CD14-positive monocyte (primary cell): Measurements from ENCODE around the gene MORN1. TPM values are rescaled to one million over a fixed set of nuclear protein-coding genes. Genes with fewer than 3 reads are reported as not detected.

Experiments
- DNase-seq, 3 donors: peaks; one replicate each; pipeline ENCODE4 v3.0.0-alpha.2; 2011 to 2022
- H2AFZ ChIP-seq: 2 replicates; pipeline ENCODE4 v1.6.0; 2012; ENCODE audit warnings: mild to moderate bottlenecking, low read depth, low read length, inconsistent platforms; ENCODE audit not compliant: insufficient read depth, poor library complexity, severe bottlenecking
- H3K27ac ChIP-seq, 2 donors: 1 replicate in 1 of 2; 2 replicates in 1 of 2; pipeline ENCODE4 v1.5.1; 2012 to 2013; ENCODE audit warnings: low read length in 2 of 2, control low read depth in 1 of 2, inconsistent platforms in 1 of 2, low read depth in 1 of 2, mild to moderate bottlenecking in 1 of 2
- H3K27me3 ChIP-seq, 2 donors: one replicate each; pipeline versions ENCODE4 v1.6.0 to v1.6.1; 2011 to 2013; ENCODE audit warnings: low read length in 2 of 2; ENCODE audit not compliant: control insufficient read depth in 2 of 2, insufficient read depth in 2 of 2
- H3K36me3 ChIP-seq, 2 donors: replicated peaks in 1 of 2; 1 replicate in 1 of 2; 2 replicates in 1 of 2; pipeline versions ENCODE4 v1.5.1 to v1.6.1; 2012 to 2013; ENCODE audit warnings: low read length in 2 of 2, control low read depth in 1 of 2, inconsistent platforms in 1 of 2, mild to moderate bottlenecking in 1 of 2; ENCODE audit not compliant: insufficient read depth in 2 of 2, control insufficient read depth in 1 of 2
- H3K4me1 ChIP-seq, 2 donors: 1 replicate in 1 of 2; 2 replicates in 1 of 2; pipeline versions ENCODE4 v1.5.1 to v1.6.1; 2012 to 2013; ENCODE audit warnings: low read length in 2 of 2, control low read depth in 1 of 2, inconsistent platforms in 1 of 2, mild to moderate bottlenecking in 1 of 2, moderate library complexity in 1 of 2; ENCODE audit not compliant: insufficient read depth in 2 of 2, control insufficient read depth in 1 of 2
- H3K4me2 ChIP-seq: replicated peaks from 2 replicates; pipeline ENCODE3; 2012; ENCODE audit warnings: low read length, moderate library complexity, mild to moderate bottlenecking; ENCODE audit not compliant: poor library complexity, severe bottlenecking; ENCODE audit errors: extremely low read depth
- H3K4me3 ChIP-seq, 3 experiments: fragments of 200-600 bp in 1 of 3; sonication (generic) in 1 of 3; replicated peaks in 1 of 3; 1 replicate in 2 of 3; 2 replicates in 1 of 3; pipeline ENCODE4 v1.5.1; 2011 to 2013; ENCODE audit warnings: low read length in 3 of 3, mild to moderate bottlenecking in 3 of 3, control low read depth in 2 of 3, low read depth in 2 of 3, inconsistent platforms in 1 of 3, moderate library complexity in 1 of 3
- H3K79me2 ChIP-seq: 2 replicates; pipeline ENCODE4 v1.6.0; 2012; ENCODE audit warnings: mild to moderate bottlenecking, control low read depth, inconsistent platforms, low read length, moderate library complexity; ENCODE audit not compliant: insufficient read depth
- H3K9ac ChIP-seq: 2 replicates; pipeline ENCODE4 v1.6.0; 2017; ENCODE audit warnings: low read length, mild to moderate bottlenecking; ENCODE audit not compliant: insufficient read depth, poor library complexity, severe bottlenecking
- H3K9me3 ChIP-seq, 2 donors: replicated peaks in 1 of 2; 1 replicate in 1 of 2; 2 replicates in 1 of 2; pipeline versions ENCODE4 v1.5.1 to v1.6.1; 2012 to 2013; ENCODE audit warnings: low read length in 2 of 2, control low read depth in 1 of 2; ENCODE audit not compliant: control insufficient read depth in 1 of 2, insufficient read depth in 1 of 2
- H4K20me1 ChIP-seq: 2 replicates; pipeline ENCODE4 v1.6.0; 2012; ENCODE audit warnings: mild to moderate bottlenecking, low read length, control low read depth, moderate library complexity; ENCODE audit not compliant: insufficient read depth
- H3K27ac Mint-ChIP-seq, 7 donors: one replicate each; pipeline ENCODE4 v1.8.0; 2020; ENCODE audit warnings: mild to moderate bottlenecking in 7 of 7, mixed read lengths in 7 of 7, moderate library complexity in 6 of 7, inconsistent platforms in 2 of 7
- H3K27me3 Mint-ChIP-seq, 3 donors: one replicate each; pipeline ENCODE4 v1.8.0; 2021 to 2022; ENCODE audit warnings: low read depth in 3 of 3, mild to moderate bottlenecking in 3 of 3, mixed read lengths in 3 of 3, moderate library complexity in 3 of 3, inconsistent platforms in 1 of 3
- H3K36me3 Mint-ChIP-seq, 2 donors: one replicate each; pipeline ENCODE4 v1.8.0; 2020; ENCODE audit warnings: mixed read lengths in 2 of 2, inconsistent platforms in 1 of 2, mild to moderate bottlenecking in 1 of 2
- H3K4me1 Mint-ChIP-seq: one replicate; pipeline ENCODE4 v1.8.0; 2020; ENCODE audit warnings: mild to moderate bottlenecking, mixed read lengths
- H3K4me3 Mint-ChIP-seq, 2 donors: one replicate each; pipeline ENCODE4 v1.8.0; 2020; ENCODE audit warnings: mild to moderate bottlenecking in 2 of 2, mixed read lengths in 2 of 2, moderate library complexity in 1 of 2
- H3K9me3 Mint-ChIP-seq, 7 donors: one replicate each; pipeline ENCODE4 v1.8.0; 2020 to 2022; ENCODE audit warnings: mixed read lengths in 7 of 7, mild to moderate bottlenecking in 6 of 7, moderate library complexity in 6 of 7, inconsistent platforms in 2 of 7
- CTCF ChIP-seq: fragments of 200-600 bp; IDR thresholded peaks from one replicate; pipeline ENCODE4 v1.8.0; 2022; ENCODE audit warnings: antibody characterized with exemption, mild to moderate bottlenecking
- WGBS: methylation state at CpG from one replicate; pipeline ENCODE4 v1.1.5; 2013; ENCODE audit warnings: missing lambda C conversion rate; ENCODE audit not compliant: insufficient coverage; 5-methylcytosine and 5-hydroxymethylcytosine counted together
- intact Hi-C, 2 donors: fragments of 100-400 bp; cut with micrococcal nuclease; formaldehyde crosslinking; loops; one replicate each; pipeline versions ENCODE4 v1.15.0 to v1.15.1; 2023
- polyA plus RNA-seq, 3 donors: library from polyadenylated mRNA; depleted of rRNA in 1 of 3; unstranded in 2 of 3; stranded (reverse) in 1 of 3; fragments of 300-500 nt in 2 of 3; fragments of >200 nt in 1 of 3; fragmentation: Illumina TruSeq in 2 of 3; gene quantifications; 1 replicate in 2 of 3; 2 replicates in 1 of 3; pipeline ENCODE4 v1.2.3, GENCODE V29; 2012 to 2021

Gene MORN1
- polyA plus RNA-seq, 3 donors, result 1.5 to 3.0 (median 1.7) TPM

DNA sequence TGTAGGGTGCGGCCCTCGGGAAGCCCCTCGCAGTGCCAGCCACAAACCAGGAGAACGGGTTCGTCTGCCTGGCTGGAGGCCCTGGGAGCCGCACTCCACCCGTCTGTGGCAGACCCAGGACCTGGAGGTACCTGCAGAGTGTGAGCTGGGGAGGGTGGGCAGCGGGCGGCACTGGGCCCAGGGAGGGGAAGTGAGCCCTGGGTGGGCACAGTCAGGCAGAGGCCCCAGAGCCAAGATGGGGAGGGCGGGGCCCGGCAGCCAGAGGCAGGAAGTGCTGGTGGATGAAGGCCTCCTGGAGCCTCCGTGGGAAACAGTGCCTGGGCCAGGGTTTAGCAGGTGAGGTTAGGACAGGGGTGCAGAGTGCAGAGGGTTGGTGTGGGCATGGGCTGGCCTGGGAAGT is 25.0 kb upstream of the MORN1 start:
- no peaks in the 10 kb centered on the region for H3K36me3 Mint-ChIP-seq
- no peak for DNase-seq
- Histone ChIP-seq H3K9ac (no peak overlapping the region), H3K4me3 (peak overlapping the region in 1 of 3 experiments; percentile 30), H3K36me3 (no peaks in the 10 kb centered on the region), H2AFZ (peak overlapping the region; percentile 13), H3K9me3 (no peaks in the 10 kb centered on the region), H3K4me1 (peaks cover 24 to 46% of the 10 kb centered on the region in 2 donors), H3K79me2 (peaks cover 5% of the 10 kb centered on the region), H3K27ac (no peak overlapping the region), H3K4me2 (peak overlapping the region; percentile 44), H3K27me3 (peaks cover 0 to 13% of the 10 kb centered on the region in 2 donors), H4K20me1 (no peaks in the 10 kb centered on the region)
- peaks cover 27 to 53% (median 28%) of the 10 kb centered on the region in 3 donors for H3K27me3 Mint-ChIP-seq
- peaks cover 18% of the 10 kb centered on the region for H3K4me1 Mint-ChIP-seq
- intact Hi-C loops, result loop anchor here in 1 of 2 donors (5.0 to 10.0 kb wide), 2 partner anchors 366 to 388 kb away; partner anchors contain the start of gene TTC34
- peaks cover 0 to 4% (median 0%) of the 10 kb centered on the region in 7 donors for H3K9me3 Mint-ChIP-seq
- TF ChIP-seq CTCF, result no peak
- no peak overlapping the region for H3K27ac Mint-ChIP-seq
- peak overlapping the region; percentile 51 to 67 for H3K4me3 Mint-ChIP-seq
- WGBS, result 3% methylated on average over 12 of the region's 12 CpGs

DNA sequence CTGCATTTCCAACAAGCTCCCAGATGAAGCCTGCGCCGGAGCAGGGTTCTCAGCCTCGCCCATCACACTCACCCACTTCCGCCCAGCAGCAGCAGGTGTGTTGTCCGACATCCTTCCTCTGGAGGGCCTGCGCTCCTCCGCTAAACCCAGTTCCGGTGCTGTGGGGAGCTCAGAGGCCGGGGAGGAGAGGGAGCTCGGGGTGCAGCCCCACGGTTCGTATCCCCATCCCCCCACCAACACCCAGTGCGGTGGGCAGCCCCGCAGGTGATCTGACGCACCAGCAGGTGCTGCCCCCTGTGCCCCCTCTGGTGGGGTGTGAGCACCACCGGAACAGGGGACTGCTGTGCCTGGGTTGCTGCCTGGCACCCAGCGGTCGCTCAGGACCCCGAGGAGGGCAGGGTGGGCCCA is 24.5 kb upstream of the MORN1 start:
- Histone ChIP-seq H3K27ac (no peak overlapping the region), H3K9ac (no peak overlapping the region), H3K4me3 (peak overlapping the region in 1 of 3 experiments; percentile 30), H3K79me2 (peaks cover 5% of the 10 kb centered on the region), H3K4me1 (peaks cover 24 to 46% of the 10 kb centered on the region in 2 donors), H3K27me3 (peaks cover 0 to 13% of the 10 kb centered on the region in 2 donors), H3K9me3 (no peaks in the 10 kb centered on the region), H4K20me1 (no peaks in the 10 kb centered on the region), H3K36me3 (no peaks in the 10 kb centered on the region), H2AFZ (peak overlapping the region; percentile 13), H3K4me2 (peak overlapping the region; percentile 44)
- intact Hi-C loops, result loop anchor here (2.0 to 10.0 kb wide), 3 partner anchors 231 to 389 kb away; partner anchors contain the start of gene TTC34 (in 1 of the 2)
- no peak for TF ChIP-seq CTCF
- Mint-ChIP-seq H3K4me3 (peak overlapping the region in 1 of 2 donors; percentile 75), H3K36me3 (no peaks in the 10 kb centered on the region), H3K27me3 (peaks cover 27 to 53% (median 28%) of the 10 kb centered on the region in 3 donors), H3K4me1 (peaks cover 19% of the 10 kb centered on the region), H3K9me3 (peaks cover 0 to 4% (median 0%) of the 10 kb centered on the region in 7 donors), H3K27ac (no peak overlapping the region)
- WGBS, result 0% methylated on average over 1 of the region's 19 CpGs
- no peak for DNase-seq
